ENCODE data around the gene TREML4. TPM values are rescaled to one million over a fixed set of nuclear protein-coding genes. Genes with fewer than 3 reads are reported as not detected.

The TREML4 gene
- total and polyA plus RNA-seq, 4 donors = 0.08 to 0.31 TPM; not detected in 2

DNA sequence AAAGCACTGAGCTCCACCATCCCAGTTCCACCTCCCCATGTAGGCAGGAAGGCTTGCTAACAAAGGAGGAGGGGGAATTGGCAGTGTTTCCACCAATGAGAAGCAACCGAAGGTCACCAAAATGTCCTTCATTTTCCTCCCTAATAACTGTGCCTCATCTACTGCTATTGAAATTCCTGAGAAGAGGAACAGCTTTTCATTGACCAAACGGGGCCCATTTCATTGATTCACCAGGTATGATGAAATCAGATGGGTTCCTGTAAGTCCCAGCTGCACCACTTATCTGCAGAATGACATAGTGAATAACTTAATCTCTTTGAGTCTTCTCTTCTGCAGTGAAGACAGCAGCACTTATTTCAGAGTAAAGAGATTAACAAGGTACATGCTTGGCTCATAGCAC is 41.0 kb downstream of the TREML4 start:
- Histone ChIP-seq H3K4me1 (ENCODE audit: control insufficient read depth in 4 of 4, insufficient read depth in 4 of 4, low read length in 3 of 4) (no peaks in the 10 kb centered on the region), H3K9ac (ENCODE audit: low read depth in 1 of 2, low read length in 2 of 2) (no peak overlapping the region), H3K9me3 (ENCODE audit: control insufficient read depth in 4 of 4, low read length in 3 of 4) (no peaks in the 10 kb centered on the region), H3K27me3 (ENCODE audit: control insufficient read depth in 4 of 4, insufficient read depth in 4 of 4, low read length in 3 of 4) (no peaks in the 10 kb centered on the region), H3K4me3 (ENCODE audit: low read depth in 1 of 3, low read length in 3 of 3) (no peak overlapping the region), H3K27ac (ENCODE audit: low read depth in 1 of 2, low read length in 2 of 2) (no peak overlapping the region), H3K36me3 (ENCODE audit: control insufficient read depth in 4 of 4, insufficient read depth in 3 of 4, low read depth in 1 of 4, low read length in 3 of 4) (no peaks in the 10 kb centered on the region)
- WGBS = 79% methylated on average over 2 of the region's 2 CpGs
- DNase-seq (ENCODE audit: low spot score) = no peak
- no peak for TF ChIP-seq HNF4G (IDR thresholded peaks at IDR 0.05)
- TF ChIP-seq HNF4A (conservative IDR thresholded peaks at IDR 0.05) = no peak
- no peak for TF ChIP-seq RAD21 (IDR thresholded peaks at IDR 0.05)
- TF ChIP-seq, protein P1, sequence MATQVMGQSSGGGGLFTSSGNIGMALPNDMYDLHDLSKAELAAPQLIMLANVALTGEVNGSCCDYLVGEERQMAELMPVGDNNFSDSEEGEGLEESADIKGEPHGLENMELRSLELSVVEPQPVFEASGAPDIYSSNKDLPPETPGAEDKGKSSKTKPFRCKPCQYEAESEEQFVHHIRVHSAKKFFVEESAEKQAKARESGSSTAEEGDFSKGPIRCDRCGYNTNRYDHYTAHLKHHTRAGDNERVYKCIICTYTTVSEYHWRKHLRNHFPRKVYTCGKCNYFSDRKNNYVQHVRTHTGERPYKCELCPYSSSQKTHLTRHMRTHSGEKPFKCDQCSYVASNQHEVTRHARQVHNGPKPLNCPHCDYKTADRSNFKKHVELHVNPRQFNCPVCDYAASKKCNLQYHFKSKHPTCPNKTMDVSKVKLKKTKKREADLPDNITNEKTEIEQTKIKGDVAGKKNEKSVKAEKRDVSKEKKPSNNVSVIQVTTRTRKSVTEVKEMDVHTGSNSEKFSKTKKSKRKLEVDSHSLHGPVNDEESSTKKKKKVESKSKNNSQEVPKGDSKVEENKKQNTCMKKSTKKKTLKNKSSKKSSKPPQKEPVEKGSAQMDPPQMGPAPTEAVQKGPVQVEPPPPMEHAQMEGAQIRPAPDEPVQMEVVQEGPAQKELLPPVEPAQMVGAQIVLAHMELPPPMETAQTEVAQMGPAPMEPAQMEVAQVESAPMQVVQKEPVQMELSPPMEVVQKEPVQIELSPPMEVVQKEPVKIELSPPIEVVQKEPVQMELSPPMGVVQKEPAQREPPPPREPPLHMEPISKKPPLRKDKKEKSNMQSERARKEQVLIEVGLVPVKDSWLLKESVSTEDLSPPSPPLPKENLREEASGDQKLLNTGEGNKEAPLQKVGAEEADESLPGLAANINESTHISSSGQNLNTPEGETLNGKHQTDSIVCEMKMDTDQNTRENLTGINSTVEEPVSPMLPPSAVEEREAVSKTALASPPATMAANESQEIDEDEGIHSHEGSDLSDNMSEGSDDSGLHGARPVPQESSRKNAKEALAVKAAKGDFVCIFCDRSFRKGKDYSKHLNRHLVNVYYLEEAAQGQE (IDR thresholded peaks at IDR 0.05) = no peak
- TF ChIP-seq, protein P2, sequence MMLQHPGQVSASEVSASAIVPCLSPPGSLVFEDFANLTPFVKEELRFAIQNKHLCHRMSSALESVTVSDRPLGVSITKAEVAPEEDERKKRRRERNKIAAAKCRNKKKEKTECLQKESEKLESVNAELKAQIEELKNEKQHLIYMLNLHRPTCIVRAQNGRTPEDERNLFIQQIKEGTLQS (IDR thresholded peaks at IDR 0.05) = no peak
- no peak for TF ChIP-seq TAF1 (conservative IDR thresholded peaks at IDR 0.05)
- no peak for TF ChIP-seq EGR1 (IDR thresholded peaks at IDR 0.05; ENCODE audit: low read depth in 2 of 2)
- TF ChIP-seq YY1 (IDR thresholded peaks at IDR 0.05) = no peak
- TF ChIP-seq, protein P3, sequence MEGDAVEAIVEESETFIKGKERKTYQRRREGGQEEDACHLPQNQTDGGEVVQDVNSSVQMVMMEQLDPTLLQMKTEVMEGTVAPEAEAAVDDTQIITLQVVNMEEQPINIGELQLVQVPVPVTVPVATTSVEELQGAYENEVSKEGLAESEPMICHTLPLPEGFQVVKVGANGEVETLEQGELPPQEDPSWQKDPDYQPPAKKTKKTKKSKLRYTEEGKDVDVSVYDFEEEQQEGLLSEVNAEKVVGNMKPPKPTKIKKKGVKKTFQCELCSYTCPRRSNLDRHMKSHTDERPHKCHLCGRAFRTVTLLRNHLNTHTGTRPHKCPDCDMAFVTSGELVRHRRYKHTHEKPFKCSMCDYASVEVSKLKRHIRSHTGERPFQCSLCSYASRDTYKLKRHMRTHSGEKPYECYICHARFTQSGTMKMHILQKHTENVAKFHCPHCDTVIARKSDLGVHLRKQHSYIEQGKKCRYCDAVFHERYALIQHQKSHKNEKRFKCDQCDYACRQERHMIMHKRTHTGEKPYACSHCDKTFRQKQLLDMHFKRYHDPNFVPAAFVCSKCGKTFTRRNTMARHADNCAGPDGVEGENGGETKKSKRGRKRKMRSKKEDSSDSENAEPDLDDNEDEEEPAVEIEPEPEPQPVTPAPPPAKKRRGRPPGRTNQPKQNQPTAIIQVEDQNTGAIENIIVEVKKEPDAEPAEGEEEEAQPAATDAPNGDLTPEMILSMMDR (IDR thresholded peaks at IDR 0.05; ENCODE audit: low read depth, low read length, missing input control) = no peak
- no peak for TF ChIP-seq JUND (IDR thresholded peaks at IDR 0.05)
- no peak for TF ChIP-seq FOXA2 (IDR thresholded peaks at IDR 0.05)
- no peak for TF ChIP-seq RXRA (IDR thresholded peaks at IDR 0.05)
- TF ChIP-seq, protein P4, sequence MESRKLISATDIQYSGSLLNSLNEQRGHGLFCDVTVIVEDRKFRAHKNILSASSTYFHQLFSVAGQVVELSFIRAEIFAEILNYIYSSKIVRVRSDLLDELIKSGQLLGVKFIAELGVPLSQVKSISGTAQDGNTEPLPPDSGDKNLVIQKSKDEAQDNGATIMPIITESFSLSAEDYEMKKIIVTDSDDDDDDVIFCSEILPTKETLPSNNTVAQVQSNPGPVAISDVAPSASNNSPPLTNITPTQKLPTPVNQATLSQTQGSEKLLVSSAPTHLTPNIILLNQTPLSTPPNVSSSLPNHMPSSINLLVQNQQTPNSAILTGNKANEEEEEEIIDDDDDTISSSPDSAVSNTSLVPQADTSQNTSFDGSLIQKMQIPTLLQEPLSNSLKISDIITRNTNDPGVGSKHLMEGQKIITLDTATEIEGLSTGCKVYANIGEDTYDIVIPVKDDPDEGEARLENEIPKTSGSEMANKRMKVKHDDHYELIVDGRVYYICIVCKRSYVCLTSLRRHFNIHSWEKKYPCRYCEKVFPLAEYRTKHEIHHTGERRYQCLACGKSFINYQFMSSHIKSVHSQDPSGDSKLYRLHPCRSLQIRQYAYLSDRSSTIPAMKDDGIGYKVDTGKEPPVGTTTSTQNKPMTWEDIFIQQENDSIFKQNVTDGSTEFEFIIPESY (IDR thresholded peaks at IDR 0.05) = no peak
- no peak for TF ChIP-seq GABPA (IDR thresholded peaks at IDR 0.05 in 1 of 2, conservative IDR thresholded peaks at IDR 0.05 in 1 of 2)
- no peak for TF ChIP-seq FOXA1 (IDR thresholded peaks at IDR 0.05)
- TF ChIP-seq SP1 (IDR thresholded peaks at IDR 0.05) = no peak
- TF ChIP-seq, protein P5, sequence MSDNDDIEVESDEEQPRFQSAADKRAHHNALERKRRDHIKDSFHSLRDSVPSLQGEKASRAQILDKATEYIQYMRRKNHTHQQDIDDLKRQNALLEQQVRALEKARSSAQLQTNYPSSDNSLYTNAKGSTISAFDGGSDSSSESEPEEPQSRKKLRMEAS (IDR thresholded peaks at IDR 0.05) = no peak
- no peak for TF ChIP-seq NR2F2 (IDR thresholded peaks at IDR 0.05)
